Natural killer cell (primary cell): ENCODE results near the gene RTBDN. TPM values are rescaled to one million over a fixed set of nuclear protein-coding genes. Genes with fewer than 3 reads are reported as not detected.

Experiments used
- ATAC-seq, 3 donors: fragments of 150-1000 bp in 2 of 3; fragments of 200-7000 bp in 1 of 3; cut with Tn5 transposase; 1 replicate in 1 of 3; 2 replicates in 2 of 3; pipeline ENCODE4 v1.10.0; 2021; ENCODE audit warnings: mild to moderate bottlenecking in 2 of 3, moderate library complexity in 2 of 3
- DNase-seq, 2 donors: peaks; one replicate each; pipeline versions ENCODE4 v3.0.0 to v3.0.0-alpha.2; 2013 to 2021; ENCODE audit warnings: mixed read lengths in 1 of 2
- H3K27ac ChIP-seq: one replicate; pipeline ENCODE4 v1.5.1; 2013; ENCODE audit warnings: mild to moderate bottlenecking, low read length
- H3K27me3 ChIP-seq: one replicate; pipeline ENCODE4 v1.6.1; 2013; ENCODE audit warnings: low read length; ENCODE audit not compliant: control insufficient read depth, insufficient read depth
- H3K36me3 ChIP-seq: one replicate; pipeline ENCODE4 v1.6.1; 2013; ENCODE audit warnings: low read length; ENCODE audit not compliant: control insufficient read depth, insufficient read depth
- H3K4me1 ChIP-seq: one replicate; pipeline ENCODE4 v1.6.1; 2013; ENCODE audit warnings: low read length; ENCODE audit not compliant: control insufficient read depth, insufficient read depth
- H3K4me3 ChIP-seq: one replicate; pipeline ENCODE4 v1.5.1; 2013; ENCODE audit warnings: low read length
- H3K9me3 ChIP-seq: one replicate; pipeline ENCODE4 v1.6.1; 2013; ENCODE audit warnings: low read length; ENCODE audit not compliant: control insufficient read depth, insufficient read depth
- H3K27ac Mint-ChIP-seq, 2 donors: one replicate each; pipeline ENCODE4 v1.8.0; 2022; ENCODE audit warnings: mild to moderate bottlenecking in 2 of 2, mixed read lengths in 2 of 2, moderate library complexity in 1 of 2
- H3K27me3 Mint-ChIP-seq, 2 donors: one replicate each; pipeline ENCODE4 v1.8.0; 2022; ENCODE audit warnings: low read depth in 2 of 2, mixed read lengths in 2 of 2
- H3K36me3 Mint-ChIP-seq: one replicate; pipeline ENCODE4 v1.8.0; 2022; ENCODE audit warnings: mixed read lengths
- H3K4me1 Mint-ChIP-seq, 2 donors: one replicate each; pipeline ENCODE4 v1.8.0; 2022; ENCODE audit warnings: mixed read lengths in 2 of 2
- H3K4me3 Mint-ChIP-seq: one replicate; pipeline ENCODE4 v1.8.0; 2022; ENCODE audit warnings: mild to moderate bottlenecking, moderate library complexity, mixed read lengths
- H3K9me3 Mint-ChIP-seq, 2 donors: one replicate each; pipeline ENCODE4 v1.8.0; 2022; ENCODE audit warnings: mixed read lengths in 2 of 2
- WGBS: methylation state at CpG from one replicate; pipeline ENCODE4 v1.1.7; 2013; ENCODE audit warnings: missing lambda C conversion rate; ENCODE audit not compliant: insufficient coverage; 5-methylcytosine and 5-hydroxymethylcytosine counted together
- intact Hi-C: fragments of 100-400 bp; cut with micrococcal nuclease; formaldehyde crosslinking; loops from one replicate; pipeline ENCODE4 v1.14.2; 2022
- total RNA-seq, 4 donors: library from RNA; stranded (reverse); fragments of 120-200 nt in 1 of 4; gene quantifications; one replicate each; pipeline versions ENCODE4 v1.2.3 to v1.2.4, GENCODE V29; 2013 to 2022
- TF ChIP-seq, protein P1 (sequence below): fragments of 200-600 bp; IDR thresholded peaks from one replicate; pipeline ENCODE4 v1.8.0; 2022; ENCODE audit warnings: antibody characterized with exemption

Gene RTBDN
- total RNA-seq, 3 donors from 2014 or later (not counting 1 experiment from before 2014, with no cell fraction given): not detected

DNA sequence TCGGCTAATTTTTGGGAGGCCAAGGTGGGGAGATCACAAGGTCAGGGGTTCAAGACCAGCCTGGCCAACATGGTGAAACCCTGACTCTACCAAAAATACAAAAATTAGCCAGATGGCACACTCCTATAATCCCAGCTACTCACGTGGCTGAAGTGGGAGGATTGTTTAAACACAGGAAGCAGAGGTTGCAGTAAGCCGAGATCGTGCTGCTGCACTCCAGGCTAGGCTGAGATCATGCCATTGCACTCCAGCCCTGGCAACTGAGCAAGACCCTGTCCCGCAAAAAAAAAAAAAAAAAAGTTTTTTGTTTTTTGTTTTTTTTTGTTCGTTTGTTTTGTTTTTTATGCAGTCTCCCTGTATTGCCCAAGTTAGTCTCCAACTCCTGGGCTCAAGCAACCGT lies 25.2 kb upstream of the RTBDN start:
- H3K27me3 ChIP-seq: no peaks in the 10 kb centered on the region
- intact Hi-C loops: no loop called here
- DNase-seq: no peak
- H3K36me3 ChIP-seq: no peaks in the 10 kb centered on the region
- H3K27ac ChIP-seq: no peak overlapping the region
- Mint-ChIP-seq H3K27ac (no peak overlapping the region), H3K36me3 (no peaks in the 10 kb centered on the region), H3K4me1 (no peaks in the 10 kb centered on the region), H3K27me3 (peaks cover 0 to 3% of the 10 kb centered on the region in 2 donors), H3K4me3 (no peak overlapping the region), H3K9me3 (peaks cover 0 to 3% of the 10 kb centered on the region in 2 donors)
- H3K4me1 ChIP-seq: no peaks in the 10 kb centered on the region
- H3K4me3 ChIP-seq: no peak overlapping the region
- WGBS: 74% methylated on average over 7 of the region's 7 CpGs
- TF ChIP-seq, protein P1, sequence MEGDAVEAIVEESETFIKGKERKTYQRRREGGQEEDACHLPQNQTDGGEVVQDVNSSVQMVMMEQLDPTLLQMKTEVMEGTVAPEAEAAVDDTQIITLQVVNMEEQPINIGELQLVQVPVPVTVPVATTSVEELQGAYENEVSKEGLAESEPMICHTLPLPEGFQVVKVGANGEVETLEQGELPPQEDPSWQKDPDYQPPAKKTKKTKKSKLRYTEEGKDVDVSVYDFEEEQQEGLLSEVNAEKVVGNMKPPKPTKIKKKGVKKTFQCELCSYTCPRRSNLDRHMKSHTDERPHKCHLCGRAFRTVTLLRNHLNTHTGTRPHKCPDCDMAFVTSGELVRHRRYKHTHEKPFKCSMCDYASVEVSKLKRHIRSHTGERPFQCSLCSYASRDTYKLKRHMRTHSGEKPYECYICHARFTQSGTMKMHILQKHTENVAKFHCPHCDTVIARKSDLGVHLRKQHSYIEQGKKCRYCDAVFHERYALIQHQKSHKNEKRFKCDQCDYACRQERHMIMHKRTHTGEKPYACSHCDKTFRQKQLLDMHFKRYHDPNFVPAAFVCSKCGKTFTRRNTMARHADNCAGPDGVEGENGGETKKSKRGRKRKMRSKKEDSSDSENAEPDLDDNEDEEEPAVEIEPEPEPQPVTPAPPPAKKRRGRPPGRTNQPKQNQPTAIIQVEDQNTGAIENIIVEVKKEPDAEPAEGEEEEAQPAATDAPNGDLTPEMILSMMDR: no peak
- H3K9me3 ChIP-seq: peaks cover 4% of the 10 kb centered on the region
- ATAC-seq: no peak

DNA sequence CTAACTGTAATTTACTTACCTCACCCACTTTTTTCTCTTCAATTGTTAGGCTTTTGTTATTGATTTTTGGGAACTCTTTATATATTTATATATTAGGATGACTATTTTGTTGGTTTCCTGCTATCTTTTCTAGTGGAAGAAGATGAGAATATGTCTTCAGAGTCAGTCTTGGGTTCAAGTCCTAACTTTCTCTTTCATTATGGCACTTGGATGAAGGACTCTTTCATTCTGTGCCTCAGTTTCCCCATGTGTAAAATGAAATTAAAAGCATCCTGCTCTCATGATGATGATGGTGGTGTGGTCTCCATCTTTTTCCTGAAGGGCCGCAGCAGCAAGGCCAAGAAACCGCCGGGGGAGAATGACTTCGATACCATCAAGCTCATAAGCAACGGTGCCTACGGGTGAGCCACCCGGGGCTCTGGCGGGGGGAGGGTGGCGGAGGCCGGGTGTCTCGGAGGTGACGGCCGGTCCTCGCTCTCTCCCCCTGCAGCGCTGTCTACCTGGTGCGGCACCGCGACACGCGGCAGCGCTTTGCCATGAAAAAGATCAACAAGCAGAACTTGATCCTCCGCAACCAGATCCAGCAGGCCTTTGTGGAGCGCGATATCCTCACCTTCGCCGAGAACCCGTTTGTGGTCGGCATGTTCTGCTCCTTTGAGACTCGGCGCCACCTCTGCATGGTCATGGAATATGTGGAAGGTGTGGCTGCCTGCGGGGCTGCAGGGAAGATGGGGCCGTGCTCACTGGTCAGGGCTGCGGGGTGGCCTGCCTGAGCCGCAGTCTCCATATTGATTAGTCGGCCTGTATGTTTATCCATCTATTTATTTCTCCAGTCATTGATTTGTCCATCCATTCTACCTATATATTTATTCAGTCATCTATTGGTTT lies 23.9 kb upstream of the RTBDN start:
- Mint-ChIP-seq H3K27ac (no peak overlapping the region), H3K36me3 (no peaks in the 10 kb centered on the region), H3K9me3 (peaks cover 0 to 3% of the 10 kb centered on the region in 2 donors), H3K4me3 (no peak overlapping the region), H3K27me3 (peaks cover 0 to 3% of the 10 kb centered on the region in 2 donors), H3K4me1 (no peaks in the 10 kb centered on the region)
- Histone ChIP-seq H3K9me3 (peaks cover 4% of the 10 kb centered on the region), H3K27me3 (no peaks in the 10 kb centered on the region), H3K4me1 (no peaks in the 10 kb centered on the region), H3K27ac (no peak overlapping the region), H3K36me3 (no peaks in the 10 kb centered on the region), H3K4me3 (no peak overlapping the region)
- TF ChIP-seq, protein P1: no peak
- DNase-seq (no peak), ATAC-seq (no peak)
- intact Hi-C loops: no loop called here
- WGBS: 95% methylated on average over 35 of the region's 35 CpGs

DNA sequence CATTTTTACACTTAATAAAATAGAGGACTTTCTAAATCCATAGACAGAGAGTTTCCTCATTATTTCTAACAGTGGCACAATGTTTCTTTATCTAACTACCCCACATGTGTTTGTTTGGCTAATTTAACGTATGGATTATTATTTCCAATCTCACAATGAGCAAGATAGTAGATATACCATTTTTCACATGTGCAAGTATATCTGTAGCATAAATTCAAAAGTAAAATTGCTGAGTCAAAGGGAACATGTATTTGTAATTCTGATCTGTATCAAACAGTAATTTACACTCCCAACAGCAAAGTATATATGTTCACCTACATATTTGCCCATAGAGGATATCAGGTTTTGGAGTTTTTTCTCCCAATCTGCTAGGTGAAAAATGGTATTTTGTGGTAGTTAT lies 22.3 kb upstream of the RTBDN start:
- Mint-ChIP-seq H3K4me3 (no peak overlapping the region), H3K4me1 (no peaks in the 10 kb centered on the region), H3K36me3 (no peaks in the 10 kb centered on the region), H3K9me3 (peaks cover 0 to 3% of the 10 kb centered on the region in 2 donors), H3K27me3 (peaks cover 0 to 3% of the 10 kb centered on the region in 2 donors), H3K27ac (no peak overlapping the region)
- no peaks in the 10 kb centered on the region for H3K4me1 ChIP-seq
- no peaks in the 10 kb centered on the region for H3K36me3 ChIP-seq
- no CpG with 5 or more reads among the region's 1 CpG for WGBS
- H3K9me3 ChIP-seq: peaks cover 4% of the 10 kb centered on the region
- intact Hi-C loops: no loop called here
- H3K27ac ChIP-seq: no peak overlapping the region
- TF ChIP-seq, protein P1: no peak
- no peaks in the 10 kb centered on the region for H3K27me3 ChIP-seq
- ATAC-seq (no peak), DNase-seq (no peak)
- H3K4me3 ChIP-seq: no peak overlapping the region
